HUDEP-2 (cell line): ENCODE measurements around the gene TDRD15.
"Not testable (repeated sequence)": the region's sequence is repeated elsewhere in the genome, so short reads cannot be mapped to it uniquely, and the experiment has no call there.

Experiments used
- DNase-seq, 76 experiments: peaks; one replicate each; lab custom pipeline; 2025; ENCODE audit not compliant: unreplicated experiment in 76 of 76; lab: John Stamatoyannopoulos, UW

Gene TDRD15

GRCh38 chr2:21123473-21124393 lies at the start of gene TDRD15:
TDRD15 (plus strand) TSS chr2:21123968; CDS start chr2:21137468, 13,500 bp downstream.
- peak in 4 of 76 experiments; percentile 14 to 39 (median 22) for DNase-seq

GRCh38 chr2:21078296-21078695 lies 45.5 kb upstream of the TDRD15 start:
- DNase-seq: no peak

GRCh38 chr2:21083482-21083881 lies 40.3 kb upstream of the TDRD15 start:
- DNase-seq: no peak

- DNase-seq: no peak
Measured at GRCh38 chr2:21084401-21084800, 39.4 kb upstream of the TDRD15 start.

GRCh38 chr2:21092308-21092869 lies 31.4 kb upstream of the TDRD15 start:
- no peak for DNase-seq

GRCh38 chr2:21095178-21095577 lies 28.6 kb upstream of the TDRD15 start:
- DNase-seq: no peak

DNA sequence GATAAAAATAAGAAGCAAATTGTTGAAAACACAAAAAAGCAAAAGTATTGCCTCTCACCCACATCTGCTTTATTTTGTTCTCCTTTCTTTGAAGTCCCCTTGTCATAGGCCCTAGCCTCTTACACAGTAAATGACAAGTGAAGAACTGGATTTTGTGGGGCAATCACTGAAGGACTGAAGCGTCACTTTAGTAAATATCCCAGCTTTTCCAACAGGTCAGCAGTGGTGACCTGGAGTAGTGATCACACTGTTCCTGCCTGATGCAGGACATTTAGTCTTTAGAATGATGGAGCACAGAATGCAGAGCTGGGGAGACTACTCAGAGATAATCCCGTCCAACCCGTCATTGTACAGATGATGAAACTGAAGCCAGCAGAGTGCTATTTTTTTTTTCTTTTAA lies 28.1 kb upstream of the TDRD15 start:
- DNase-seq: no peak

- DNase-seq: no peak
Measured at GRCh38 chr2:21096458-21096857, 27.3 kb upstream of the TDRD15 start.

DNA sequence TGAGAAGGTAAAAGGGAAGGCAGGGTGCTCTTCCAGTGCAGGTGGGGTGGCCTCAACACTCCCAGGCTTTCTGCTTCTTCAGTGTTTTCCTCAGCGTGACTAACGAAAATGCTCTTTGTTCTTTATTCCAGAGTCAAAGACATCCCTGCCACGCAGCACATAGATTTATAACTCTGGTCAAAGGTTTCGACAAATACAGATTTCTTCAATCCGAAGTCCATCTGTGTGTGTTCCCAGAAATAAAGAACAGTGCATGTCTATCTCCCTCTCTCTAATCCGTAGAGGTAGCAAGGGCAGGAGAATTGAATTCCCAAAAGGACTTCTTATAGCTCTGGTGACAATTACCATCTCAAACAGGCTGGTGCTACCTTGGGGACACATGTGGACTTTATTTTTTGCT lies 26.4 kb upstream of the TDRD15 start:
- no peak for DNase-seq

- DNase-seq: no peak
Measured at GRCh38 chr2:21098294-21098693, 25.5 kb upstream of the TDRD15 start.

DNA sequence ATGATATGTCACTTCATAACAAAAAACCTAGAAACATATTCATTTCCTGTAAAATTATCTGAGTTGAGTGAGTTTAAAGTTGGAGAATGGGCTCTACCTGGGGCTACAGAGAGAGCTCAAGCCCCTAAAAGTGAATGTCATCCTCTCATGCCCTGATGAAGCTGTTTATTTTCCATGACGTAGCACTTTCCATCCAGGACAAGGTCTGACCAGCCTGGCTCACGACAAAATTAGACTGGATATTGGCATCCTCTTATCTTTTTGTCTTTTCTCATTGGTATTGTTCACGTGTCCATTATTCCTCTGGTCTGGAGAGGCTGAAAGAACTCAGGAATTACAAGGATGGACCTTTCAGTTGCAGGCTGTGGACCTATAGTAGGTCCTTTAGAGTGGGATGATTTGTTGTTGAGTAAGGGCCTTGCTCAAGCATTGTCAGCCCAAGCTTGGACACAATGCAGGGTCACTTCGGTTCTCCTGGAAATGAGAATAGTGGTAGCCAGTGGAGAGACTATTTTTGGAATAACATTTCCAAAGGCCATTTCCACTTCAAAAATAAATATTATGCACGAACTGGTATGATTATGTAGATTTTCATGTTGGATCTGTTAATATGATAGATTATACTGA lies 24.4 kb upstream of the TDRD15 start:
- DNase-seq: no peak

- not testable (repeated sequence) for DNase-seq
Measured at GRCh38 chr2:21101514-21102155, 22.1 kb upstream of the TDRD15 start.

DNA sequence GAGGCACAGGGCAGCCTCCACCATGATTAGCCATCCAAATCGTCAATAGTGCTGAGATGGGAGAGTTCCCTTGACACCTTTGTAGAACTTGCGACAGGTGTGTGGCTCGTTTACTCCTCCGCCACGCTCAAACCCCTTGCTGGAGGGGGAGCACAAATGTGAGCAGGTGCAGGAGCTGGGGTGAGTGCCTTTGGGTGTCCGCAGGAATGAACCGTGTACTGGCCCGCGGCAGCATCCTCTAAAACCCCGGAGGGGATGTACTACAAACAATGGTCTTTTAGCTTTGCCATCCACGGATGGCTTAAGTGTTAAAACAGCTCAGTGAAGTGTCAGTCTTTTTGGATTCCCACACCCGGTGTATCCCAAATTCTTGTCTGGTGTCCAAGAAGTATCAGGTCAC lies 21.4 kb upstream of the TDRD15 start:
- no peak for DNase-seq

GRCh38 chr2:21103274-21103891 lies 20.4 kb upstream of the TDRD15 start:
- DNase-seq: no peak

GRCh38 chr2:21104030-21104660 lies 19.6 kb upstream of the TDRD15 start:
- DNase-seq: no peak

- no peak for DNase-seq
Measured at GRCh38 chr2:21111012-21111411, 12.8 kb upstream of the TDRD15 start.

- no peak for DNase-seq
Measured at GRCh38 chr2:21117688-21118087, 6.1 kb upstream of the TDRD15 start.

DNA sequence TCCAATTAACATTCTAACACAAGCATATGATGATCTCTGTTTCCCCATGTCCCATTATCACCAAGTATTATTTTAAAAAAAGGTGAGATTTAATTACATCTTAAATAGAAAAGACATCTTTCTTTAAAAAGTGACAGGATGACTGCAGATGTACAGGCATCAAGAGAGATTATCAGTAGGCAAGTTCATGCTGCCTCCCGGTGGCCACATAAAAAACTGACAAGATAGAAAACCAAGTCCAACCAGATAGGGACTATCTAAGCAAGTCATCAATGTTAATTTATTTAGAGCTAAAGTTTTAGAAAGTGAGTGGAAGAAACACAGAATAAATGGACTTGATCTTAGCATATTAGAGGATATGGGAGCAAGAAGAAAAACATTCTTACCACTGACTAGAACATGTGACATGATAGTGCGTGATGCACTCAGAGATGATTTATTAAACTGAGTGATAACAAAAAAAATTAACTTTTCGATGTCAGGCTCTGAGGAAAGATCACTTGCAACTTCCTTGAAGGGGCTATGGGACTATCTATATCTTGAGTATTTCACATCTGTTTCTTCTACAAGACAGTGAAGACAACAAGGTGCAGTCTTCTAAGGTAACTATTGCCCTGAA lies 5.4 kb upstream of the TDRD15 start:
- peak in 16 of 76 experiments; percentile 0 to 30 (median 4) for DNase-seq

- DNase-seq: no peak
Measured at GRCh38 chr2:21131861-21132260, 8.1 kb downstream of the TDRD15 start.

DNA sequence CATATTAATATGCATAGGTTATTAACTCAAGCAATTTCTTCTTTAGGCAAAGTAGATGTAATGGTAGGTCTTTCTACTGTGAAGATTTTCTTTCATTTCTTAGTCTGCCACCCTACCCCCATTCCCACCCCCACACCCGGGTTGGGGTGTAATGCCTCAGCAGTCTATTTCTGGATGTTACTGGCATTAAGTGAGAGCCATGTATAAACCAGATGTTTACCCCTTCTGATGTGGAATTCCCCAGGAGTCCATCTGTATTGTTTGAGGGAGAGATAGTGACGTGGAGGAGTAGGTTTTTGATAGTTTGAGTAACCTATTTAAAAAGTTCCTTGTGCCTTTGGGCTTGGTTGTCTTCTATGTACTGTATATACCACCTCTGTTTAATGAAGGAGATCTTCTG lies 11.8 kb downstream of the TDRD15 start:
- no peak for DNase-seq
